OCI-LY3 (cell line): Measurements from ENCODE around the gene OR5P2.

ENCODE experiments used
- CTCF ChIP-seq: fragments of 200-600, 300-600 bp; sonication (generic); IDR thresholded peaks from 2 replicates; pipeline ENCODE4 v1.5.1; 2014; ENCODE audit warnings: antibody characterized with exemption, low read length, low read depth
- EZH2phosphoT487 ChIP-seq: fragments of 200-600 bp; shearing (Covaris generic); IDR thresholded peaks from 2 replicates; pipeline ENCODE4 v1.6.1; 2018; ENCODE audit warnings: antibody characterized with exemption, mixed run types, low read depth

- TF ChIP-seq CTCF = no peak
- no peak for TF ChIP-seq EZH2phosphoT487
These were observed 49.3 kb upstream of the OR5P2 start for GRCh38 chr11:7846003-7846402.
